GM12874 (cell line): ENCODE results near the gene PIGH.

ENCODE experiments used
- CTCF ChIP-seq: IDR thresholded peaks from 2 replicates; pipeline ENCODE4 v1.5.1; 2011; ENCODE audit warnings: low read depth, mild to moderate bottlenecking, control low read depth, low read length, moderate library complexity; ENCODE audit not compliant: insufficient read depth

Gene PIGH

GRCh38 chr14:67576216-67576955 lies 23.7 kb downstream of the PIGH start:
- no peak for TF ChIP-seq CTCF

- no peak for TF ChIP-seq CTCF
Measured at GRCh38 chr14:67575684-67576083, 24.4 kb downstream of the PIGH start.

DNA sequence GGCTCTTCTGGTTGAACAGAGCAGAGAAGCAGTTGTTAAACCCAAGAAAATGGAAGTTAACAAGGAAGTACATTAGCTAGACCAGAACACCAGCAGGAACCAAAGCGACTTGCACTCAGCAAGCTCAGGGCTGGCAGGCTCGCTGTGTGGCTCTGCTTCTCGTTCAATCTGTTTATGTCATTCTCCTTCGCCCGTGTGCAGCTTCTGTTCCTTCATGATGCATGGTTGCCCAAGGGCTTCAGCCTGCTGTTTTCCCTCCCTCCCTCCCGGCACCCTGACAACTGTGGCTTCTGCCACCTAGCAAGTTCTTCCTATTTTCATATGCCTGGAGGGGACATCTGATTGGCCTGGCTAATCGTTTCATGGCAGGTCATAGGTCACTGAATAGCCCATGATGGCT lies 25.3 kb downstream of the PIGH start:
- TF ChIP-seq CTCF: no peak

DNA sequence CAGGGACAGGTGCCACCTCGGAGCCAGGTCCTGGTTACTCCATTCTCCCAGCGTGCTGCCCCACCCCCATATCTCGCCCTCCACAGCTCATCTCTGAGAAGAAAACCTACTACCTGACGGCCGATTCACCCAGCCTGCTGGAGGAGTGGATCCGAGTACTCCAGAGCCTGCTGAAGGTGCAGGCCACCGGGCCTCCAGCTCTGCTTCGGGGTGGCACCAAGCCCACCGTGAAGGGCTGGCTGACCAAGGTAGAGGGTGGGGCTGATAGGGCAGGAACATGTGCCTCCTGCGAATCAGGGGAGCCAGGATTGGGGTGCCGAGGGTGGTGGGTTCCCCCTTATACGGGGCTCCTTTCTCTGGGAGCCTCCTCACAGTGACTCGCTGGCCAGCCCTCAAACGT lies 25.9 kb downstream of the PIGH start:
- TF ChIP-seq CTCF: no peak

DNA sequence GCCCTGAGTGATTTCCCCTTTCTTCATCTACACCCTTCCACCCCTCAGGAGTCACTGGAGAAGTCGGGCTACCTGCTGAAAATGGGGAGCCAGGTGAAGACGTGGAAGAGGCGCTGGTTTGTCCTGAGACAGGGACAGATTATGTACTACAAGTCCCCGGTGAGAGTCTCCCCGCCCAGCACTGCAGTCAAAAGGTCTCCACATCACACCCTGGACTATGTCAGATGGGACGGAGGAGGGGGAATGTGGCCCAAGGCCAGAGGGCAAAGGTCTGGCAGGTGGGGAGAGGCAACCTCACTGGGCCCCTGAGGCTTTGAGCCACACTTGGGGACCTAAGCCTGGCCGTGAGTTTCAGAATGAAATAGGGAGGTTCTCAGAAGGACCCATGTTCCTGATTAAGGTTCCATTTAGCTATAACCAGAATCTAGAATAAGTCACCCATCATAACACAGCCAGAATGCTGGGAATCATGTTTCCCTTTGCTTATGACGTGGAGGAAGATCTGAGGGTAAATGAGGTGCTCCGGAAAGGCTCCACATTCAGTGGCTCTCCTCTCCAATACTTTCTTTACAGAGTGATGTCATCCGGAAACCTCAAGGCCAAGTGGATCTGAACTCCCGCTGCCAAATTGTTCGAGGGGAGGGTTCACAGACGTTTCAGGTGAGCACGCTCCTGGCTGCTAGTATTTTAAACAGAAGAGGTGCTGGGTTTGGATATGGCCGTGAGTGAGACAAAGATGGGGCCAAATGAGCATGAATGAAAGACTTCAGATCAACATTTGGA lies 26.6 kb downstream of the PIGH start:
- TF ChIP-seq CTCF: no peak

- no peak for TF ChIP-seq CTCF
Measured at GRCh38 chr14:67572608-67573007, 27.5 kb downstream of the PIGH start.

GRCh38 chr14:67571991-67572323 lies 28.1 kb downstream of the PIGH start:
- TF ChIP-seq CTCF: no peak
